ENCODE data around the gene GNB1.
"Not testable (repeated sequence)": the region's sequence is repeated elsewhere in the genome, so short reads cannot be mapped to it uniquely, and the experiment has no call there.

The GNB1 gene

GRCh38 chr1:1890506-1891348, at the start of gene GNB1:
TSS of gene GNB1 (minus strand) at chr1:1891087. CDS start at chr1:1825453, 65,634 bp downstream.
- DNase-seq = peak; percentile 87

GRCh38 chr1:1940123-1940425, 49.2 kb upstream of the GNB1 start:
- no peak for DNase-seq

GRCh38 chr1:1939296-1940122, 48.6 kb upstream of the GNB1 start:
- DNase-seq = no peak

GRCh38 chr1:1938613-1939295, 47.9 kb upstream of the GNB1 start:
- DNase-seq = no peak

- DNase-seq = no peak
Measured at GRCh38 chr1:1938276-1938573, 47.3 kb upstream of the GNB1 start.

- no peak for DNase-seq
Measured at GRCh38 chr1:1937549-1938275, 46.8 kb upstream of the GNB1 start.

- no peak for DNase-seq
Measured at GRCh38 chr1:1937061-1937460, 46.2 kb upstream of the GNB1 start.

GRCh38 chr1:1934848-1935247, 44.0 kb upstream of the GNB1 start:
- not testable (repeated sequence) for DNase-seq

- DNase-seq = no peak
Measured at GRCh38 chr1:1929639-1930545, 39.0 kb upstream of the GNB1 start.

GRCh38 chr1:1929102-1929638, 38.3 kb upstream of the GNB1 start:
- DNase-seq = no peak

GRCh38 chr1:1928231-1929101, 37.6 kb upstream of the GNB1 start:
- no peak for DNase-seq

GRCh38 chr1:1927751-1928150, 36.9 kb upstream of the GNB1 start:
- no peak for DNase-seq

- DNase-seq = no peak
Measured at GRCh38 chr1:1926886-1927660, 36.2 kb upstream of the GNB1 start.

- DNase-seq = no peak
Measured at GRCh38 chr1:1926346-1926811, 35.5 kb upstream of the GNB1 start.

GRCh38 chr1:1925437-1926345, 34.8 kb upstream of the GNB1 start:
- DNase-seq = no peak

- no peak for DNase-seq
Measured at GRCh38 chr1:1924849-1925248, 34.0 kb upstream of the GNB1 start.

GRCh38 chr1:1924386-1924785, 33.5 kb upstream of the GNB1 start:
- no peak for DNase-seq

GRCh38 chr1:1922956-1923833, 32.3 kb upstream of the GNB1 start:
- no peak for DNase-seq
